Measurements from ENCODE around the gene PCDHGA6.

DNA sequence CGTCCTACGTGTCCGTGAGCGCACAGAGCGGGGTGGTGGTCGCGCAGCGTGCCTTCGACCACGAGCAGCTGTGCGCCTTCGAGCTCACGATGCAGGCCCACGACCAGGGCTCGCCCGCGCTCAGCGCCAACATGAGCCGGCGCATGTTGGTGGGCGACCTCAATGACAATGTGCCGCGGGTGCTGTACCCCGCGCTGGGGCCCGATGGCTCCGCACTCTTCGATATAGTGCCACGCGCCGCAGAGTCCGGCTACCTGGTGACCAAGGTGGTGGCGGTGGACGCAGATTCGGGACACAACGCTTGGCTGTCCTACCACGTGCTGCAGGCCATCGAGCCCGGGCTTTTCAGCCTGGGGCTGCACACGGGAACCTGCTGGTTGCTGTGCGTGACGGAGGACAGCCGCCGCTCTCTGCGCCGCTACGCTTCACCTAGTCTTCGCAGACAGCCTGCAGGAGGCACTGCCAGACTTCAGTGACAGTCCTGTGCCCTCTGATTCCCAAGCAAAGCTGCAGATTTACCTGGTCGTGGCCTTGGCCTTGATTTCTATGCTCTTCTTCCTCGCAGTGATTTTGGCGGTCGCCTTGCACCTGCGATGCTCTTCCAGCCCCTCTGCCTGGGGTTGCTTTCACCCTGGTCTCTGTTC is 54.2 kb downstream of the PCDHGA6 start:
- TF ChIP-seq, protein P1, sequence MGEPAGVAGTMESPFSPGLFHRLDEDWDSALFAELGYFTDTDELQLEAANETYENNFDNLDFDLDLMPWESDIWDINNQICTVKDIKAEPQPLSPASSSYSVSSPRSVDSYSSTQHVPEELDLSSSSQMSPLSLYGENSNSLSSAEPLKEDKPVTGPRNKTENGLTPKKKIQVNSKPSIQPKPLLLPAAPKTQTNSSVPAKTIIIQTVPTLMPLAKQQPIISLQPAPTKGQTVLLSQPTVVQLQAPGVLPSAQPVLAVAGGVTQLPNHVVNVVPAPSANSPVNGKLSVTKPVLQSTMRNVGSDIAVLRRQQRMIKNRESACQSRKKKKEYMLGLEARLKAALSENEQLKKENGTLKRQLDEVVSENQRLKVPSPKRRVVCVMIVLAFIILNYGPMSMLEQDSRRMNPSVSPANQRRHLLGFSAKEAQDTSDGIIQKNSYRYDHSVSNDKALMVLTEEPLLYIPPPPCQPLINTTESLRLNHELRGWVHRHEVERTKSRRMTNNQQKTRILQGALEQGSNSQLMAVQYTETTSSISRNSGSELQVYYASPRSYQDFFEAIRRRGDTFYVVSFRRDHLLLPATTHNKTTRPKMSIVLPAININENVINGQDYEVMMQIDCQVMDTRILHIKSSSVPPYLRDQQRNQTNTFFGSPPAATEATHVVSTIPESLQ (CRISPR knock-in tag; IDR thresholded peaks at IDR 0.05), result no peak
- no peak for TF ChIP-seq ZNF3 (CRISPR knock-in tag; IDR thresholded peaks at IDR 0.05)
- TF ChIP-seq CTCF (IDR thresholded peaks at IDR 0.05 in 2 of 3, conservative IDR thresholded peaks at IDR 0.05 in 1 of 3; ENCODE audit: insufficient read depth in 2 of 3, low read depth in 1 of 3, low read length in 3 of 3), result no peak
- no peak for TF ChIP-seq HMGXB4 (CRISPR knock-in tag; IDR thresholded peaks at IDR 0.05)
- TF ChIP-seq CHD2 (IDR thresholded peaks at IDR 0.05; ENCODE audit: low read depth, low read length), result no peak
- TF ChIP-seq ATF3 (IDR thresholded peaks at IDR 0.05), result no peak
- TF ChIP-seq ATF3 (CRISPR knock-in tag; conservative IDR thresholded peaks at IDR 0.05), result no peak
- TF ChIP-seq GTF2E2 (tag; IDR thresholded peaks at IDR 0.05), result no peak
- TF ChIP-seq KAT8 (IDR thresholded peaks at IDR 0.05; ENCODE audit: low read depth), result no peak
- TF ChIP-seq, protein P2, sequence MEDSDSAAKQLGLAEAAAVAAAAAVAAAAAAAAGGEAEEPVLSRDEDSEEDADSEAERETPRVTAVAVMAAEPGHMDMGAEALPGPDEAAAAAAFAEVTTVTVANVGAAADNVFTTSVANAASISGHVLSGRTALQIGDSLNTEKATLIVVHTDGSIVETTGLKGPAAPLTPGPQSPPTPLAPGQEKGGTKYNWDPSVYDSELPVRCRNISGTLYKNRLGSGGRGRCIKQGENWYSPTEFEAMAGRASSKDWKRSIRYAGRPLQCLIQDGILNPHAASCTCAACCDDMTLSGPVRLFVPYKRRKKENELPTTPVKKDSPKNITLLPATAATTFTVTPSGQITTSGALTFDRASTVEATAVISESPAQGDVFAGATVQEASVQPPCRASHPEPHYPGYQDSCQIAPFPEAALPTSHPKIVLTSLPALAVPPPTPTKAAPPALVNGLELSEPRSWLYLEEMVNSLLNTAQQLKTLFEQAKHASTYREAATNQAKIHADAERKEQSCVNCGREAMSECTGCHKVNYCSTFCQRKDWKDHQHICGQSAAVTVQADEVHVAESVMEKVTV (CRISPR knock-in tag; IDR thresholded peaks at IDR 0.05), result no peak
- no peak for TF ChIP-seq OTX1 (CRISPR knock-in tag; IDR thresholded peaks at IDR 0.05)
